Measurements from ENCODE around the gene TGM2.

GRCh38 chr20:38134427-38135270 is 30.4 kb downstream of the TGM2 start:
- TF ChIP-seq POLR2A (IDR thresholded peaks at IDR 0.05; ENCODE audit: low read depth, low read length) (peak; percentile 91), EZH2 (IDR thresholded peaks at IDR 0.05; ENCODE audit: borderline replicate concordance, low read depth, low read length, severe bottlenecking) (no peak), CTCF (IDR thresholded peaks at IDR 0.05; ENCODE audit: extremely low read depth in 1 of 2, insufficient read depth in 1 of 2, low read depth in 1 of 2, low read length in 2 of 2) (no peak), GATA2 (IDR thresholded peaks at IDR 0.05; ENCODE audit: insufficient read depth, insufficient read length, low read depth, low read length) (peak; percentile 100), MAX (IDR thresholded peaks at IDR 0.05; ENCODE audit: insufficient read depth, insufficient read length) (no peak), FOS (IDR thresholded peaks at IDR 0.05; ENCODE audit: borderline replicate concordance, insufficient read depth, low read length) (peak; percentile 32), POLR2AphosphoS5 (IDR thresholded peaks at IDR 0.05; ENCODE audit: insufficient read depth, low read depth, low read length) (peak; percentile 96)
